Adrenal gland (tissue), 5 donors: ENCODE measurements around the gene CDRT4.

Experiments
- CTCF ChIP-seq, 6 experiments: fragments of 450-650 bp in 4 of 6; fragments of 200-600 bp in 2 of 6; sonication (generic) in 1 of 6; IDR thresholded peaks; 1 replicate in 5 of 6; 2 replicates in 1 of 6; pipeline versions ENCODE4 v1.5.1 to v1.8.0; 2016 to 2021; ENCODE audit warnings: antibody characterized with exemption in 6 of 6, mild to moderate bottlenecking in 2 of 6, moderate library complexity in 1 of 6
- POLR2A ChIP-seq, 2 donors: fragments of 450-650 bp; IDR thresholded peaks; one replicate each; pipeline ENCODE4 v1.6.1; 2017; ENCODE audit warnings: antibody characterized with exemption in 2 of 2, mild to moderate bottlenecking in 2 of 2, moderate library complexity in 1 of 2
- donor health status: DM: no; HTN: no; CAD: no.

GRCh38 chr17:15493693-15494035 is 26.2 kb upstream of the CDRT4 start:
- TF ChIP-seq POLR2A (IDR thresholded peaks at IDR 0.05) (no peak), CTCF (IDR thresholded peaks at IDR 0.05) (no peak)
